ENCODE data around the gene EXOC6B.

GRCh38 chr2:72270556-72271275 lies 555.1 kb downstream of the EXOC6B start:
- no peak for TF ChIP-seq CTCF (IDR thresholded peaks at IDR 0.05; ENCODE audit: borderline replicate concordance, extremely low read depth, low read length, poor library complexity, severe bottlenecking)
- TF ChIP-seq EZH2 (IDR thresholded peaks at IDR 0.05; ENCODE audit: borderline replicate concordance, low read depth, low read length, severe bottlenecking): no peak
